Body of pancreas (tissue), 4 donors: ENCODE results near the gene CHRND. TPM values are rescaled to one million over a fixed set of nuclear protein-coding genes. Genes with fewer than 3 reads are reported as not detected.

Experiments used
- ATAC-seq: fragments of 150-250 bp; one replicate; pipeline ENCODE4 v1.9.1; 2016
- DNase-seq, 4 donors: peaks; one replicate each; pipeline ENCODE4 v3.0.0-alpha.2; 2019
- H3K27ac ChIP-seq, 4 donors: fragments of 200-600 bp; sonication (generic); 1 replicate in 3 of 4; 2 replicates in 1 of 4; pipeline versions ENCODE4 v1.5.1 to v1.6.1; 2016 to 2019; ENCODE audit warnings: mild to moderate bottlenecking in 1 of 4, mixed read lengths in 1 of 4, moderate library complexity in 1 of 4
- H3K27me3 ChIP-seq, 2 donors: fragments of 200-600 bp; sonication (generic); one replicate each; pipeline ENCODE4 v1.6.0; 2016; ENCODE audit warnings: mild to moderate bottlenecking in 1 of 2
- H3K36me3 ChIP-seq, 2 donors: fragments of 200-600 bp; sonication (generic); replicated peaks in 1 of 2; 2 replicates each; pipeline ENCODE4 v1.5.1; 2016; ENCODE audit warnings: low read depth in 2 of 2; ENCODE audit not compliant: insufficient read depth in 1 of 2
- H3K4me1 ChIP-seq: fragments of 200-600 bp; sonication (generic); one replicate; pipeline ENCODE4 v1.6.0; 2016
- H3K4me3 ChIP-seq, 2 donors: fragments of 200-600 bp; sonication (generic); 1 replicate in 1 of 2; 2 replicates in 1 of 2; pipeline ENCODE4 v1.5.1; 2016 to 2019
- H3K9me3 ChIP-seq, 3 donors: fragments of 200-600 bp; sonication (generic); 1 replicate in 2 of 3; 2 replicates in 1 of 3; pipeline ENCODE4 v1.5.1; 2016
- CTCF ChIP-seq, 7 experiments: fragments of 450-650 bp in 4 of 7; fragments of 200-600 bp in 3 of 7; sonication (generic) in 3 of 7; IDR thresholded peaks; one replicate each; pipeline ENCODE4 v1.5.1; 2016 to 2019; ENCODE audit warnings: antibody characterized with exemption in 7 of 7
- POLR2A ChIP-seq, 3 donors: fragments of 450-650 bp; IDR thresholded peaks; one replicate each; pipeline ENCODE4 v1.6.1; 2016; ENCODE audit warnings: antibody characterized with exemption in 3 of 3, mild to moderate bottlenecking in 2 of 3
- WGBS, 2 donors: methylation state at CpG; one replicate each; pipeline ENCODE4 v1.1.5; 2017; 5-methylcytosine and 5-hydroxymethylcytosine counted together
- intact Hi-C: fragments of 100-400 bp; cut with DNase I; formaldehyde crosslinking; loops from one replicate; pipeline ENCODE4 v1.15.1; 2023
- total RNA-seq, 2 donors: library from RNA; depleted of rRNA; stranded (reverse); fragments of >200 nt; gene quantifications; one replicate each; pipeline ENCODE4 v1.1.0, GENCODE V29; 2016

CHRND gene
- total RNA-seq, 2 donors from 2014 or later, result not detected

- H3K36me3 ChIP-seq, result no peaks in the 10 kb centered on the region
- ATAC-seq (peak; percentile 57), DNase-seq (peak; percentile 40 to 73 (median 64))
- no peak overlapping the region for H3K4me3 ChIP-seq
- 4 to 5% methylated on average over 18 to 61 of the region's 66 CpGs for WGBS, 2 donors
- H3K27me3 ChIP-seq, result peaks cover 0 to 34% of the 10 kb centered on the region in 2 donors
- H3K4me1 ChIP-seq, result peaks cover 31% of the 10 kb centered on the region
- H3K9me3 ChIP-seq, result no peaks in the 10 kb centered on the region
- TF ChIP-seq POLR2A (IDR thresholded peaks at IDR 0.05) (no peak), CTCF (IDR thresholded peaks at IDR 0.05) (peak; percentile 45 to 97 (median 80))
- H3K27ac ChIP-seq, result no peak overlapping the region
- intact Hi-C loops, result loop anchor here (5.0 to 10.0 kb wide), 2 partner anchors 75 to 617 kb away; no protein-coding TSS in a partner anchor
Measured at GRCh38 chr2:232521959-232522622, 3.9 kb upstream of the CHRND start.

- TF ChIP-seq CTCF (IDR thresholded peaks at IDR 0.05), result no peak
- TF ChIP-seq POLR2A (IDR thresholded peaks at IDR 0.05), result no peak
- Histone ChIP-seq H3K9me3 (no peaks in the 10 kb centered on the region), H3K4me3 (no peak overlapping the region), H3K4me1 (peaks cover 31% of the 10 kb centered on the region), H3K27ac (no peak overlapping the region), H3K27me3 (peaks cover 0 to 34% of the 10 kb centered on the region in 2 donors), H3K36me3 (no peaks in the 10 kb centered on the region)
- DNase-seq, result no peak
- no peak for ATAC-seq
- 2 to 15% methylated on average over 8 to 46 of the region's 46 CpGs for WGBS, 2 donors
- intact Hi-C loops, result loop anchor here (5.0 to 10.0 kb wide), 2 partner anchors 76 to 618 kb away; no protein-coding TSS in a partner anchor
Measured at GRCh38 chr2:232522623-232523401, 3.1 kb upstream of the CHRND start.

- 10 to 11% methylated on average over 2 to 16 of the region's 16 CpGs for WGBS, 2 donors
- intact Hi-C loops, result loop anchor here (5.0 to 10.0 kb wide), 2 partner anchors 76 to 619 kb away; no protein-coding TSS in a partner anchor
- H3K36me3 ChIP-seq, result no peaks in the 10 kb centered on the region
- no peak overlapping the region for H3K27ac ChIP-seq
- TF ChIP-seq CTCF (IDR thresholded peaks at IDR 0.05) (no peak), POLR2A (IDR thresholded peaks at IDR 0.05) (no peak)
- peaks cover 31% of the 10 kb centered on the region for H3K4me1 ChIP-seq
- H3K9me3 ChIP-seq, result no peaks in the 10 kb centered on the region
- no peak for ATAC-seq
- no peak for DNase-seq
- peaks cover 0 to 34% of the 10 kb centered on the region in 2 donors for H3K27me3 ChIP-seq
- H3K4me3 ChIP-seq, result no peak overlapping the region
Measured at GRCh38 chr2:232523402-232523681, 2.6 kb upstream of the CHRND start.

- H3K27me3 ChIP-seq, result peaks cover 0 to 34% of the 10 kb centered on the region in 2 donors
- H3K27ac ChIP-seq, result no peak overlapping the region
- H3K9me3 ChIP-seq, result no peaks in the 10 kb centered on the region
- peaks cover 31% of the 10 kb centered on the region for H3K4me1 ChIP-seq
- 3% methylated on average over 27 to 72 of the region's 75 CpGs for WGBS, 2 donors
- H3K4me3 ChIP-seq, result no peak overlapping the region
- ATAC-seq, result no peak
- TF ChIP-seq POLR2A (IDR thresholded peaks at IDR 0.05) (no peak), CTCF (IDR thresholded peaks at IDR 0.05) (no peak)
- intact Hi-C loops, result loop anchor here (5.0 to 10.0 kb wide), 2 partner anchors 77 to 619 kb away; no protein-coding TSS in a partner anchor
- DNase-seq, result peak in 2 of 4 donors; percentile 33 to 50
- H3K36me3 ChIP-seq, result no peaks in the 10 kb centered on the region
Measured at GRCh38 chr2:232523682-232524597, 2.0 kb upstream of the CHRND start.
